ENCODE results near the gene RNF225.

RNF225 gene

GRCh38 chr19:58367698-58368454 is 27.6 kb upstream of the RNF225 start:
- no peak overlapping the region for H4K91ac ChIP-seq (ENCODE audit: low read depth, low read length, poor library complexity)
- H3K27me3 ChIP-seq (ENCODE audit: control insufficient read depth in 3 of 3, insufficient read depth in 3 of 3, low read depth in 1 of 3, low read length in 3 of 3): no peaks in the 10 kb centered on the region
- H3K79me1 ChIP-seq (ENCODE audit: low read depth, low read length): peaks cover 5% of the 10 kb centered on the region
- H3K36me3 ChIP-seq (replicated peaks in 1 of 2; ENCODE audit: control insufficient read depth in 2 of 2, insufficient read depth in 2 of 2, low read length in 2 of 2): peaks cover 8 to 17% of the 10 kb centered on the region in 2 donors
- H3K23ac ChIP-seq (ENCODE audit: low read depth, low read length, poor library complexity): peak overlapping the region; percentile 31
- DNase-seq (ENCODE audit: low spot score): no peak
- H3K18ac ChIP-seq (ENCODE audit: low read length): no peak overlapping the region
- no peak overlapping the region for H2BK12ac ChIP-seq (ENCODE audit: low read length)
- no peak overlapping the region for H2BK15ac ChIP-seq (ENCODE audit: low read length)
- no peak overlapping the region for H4K8ac ChIP-seq (ENCODE audit: low read depth, low read length)
- no peak overlapping the region for H3K27ac ChIP-seq (replicated peaks; ENCODE audit: low read length)
- no peak overlapping the region for H2BK120ac ChIP-seq (ENCODE audit: low read depth, low read length)
- H3K9ac ChIP-seq (ENCODE audit: low read depth, low read length, poor library complexity): no peak overlapping the region
- no peak overlapping the region for H3K4me3 ChIP-seq (ENCODE audit: low read length in 2 of 2)
- H3K14ac ChIP-seq (ENCODE audit: low read length): no peak overlapping the region
- H2AK5ac ChIP-seq (ENCODE audit: low read depth, low read length): no peak overlapping the region
- H3K4me2 ChIP-seq (ENCODE audit: insufficient read depth, low read length, poor library complexity, severe bottlenecking): no peak overlapping the region
- no peak overlapping the region for H2AFZ ChIP-seq (ENCODE audit: low read length)
- H3K4me1 ChIP-seq (ENCODE audit: control insufficient read depth in 2 of 2, insufficient read depth in 1 of 2, low read depth in 1 of 2, low read length in 2 of 2): no peaks in the 10 kb centered on the region
- H3K9me3 ChIP-seq (replicated peaks in 1 of 2; ENCODE audit: control insufficient read depth in 2 of 2, insufficient read depth in 1 of 2, low read depth in 1 of 2, low read length in 2 of 2): no peaks in the 10 kb centered on the region
- no peak overlapping the region for H3K4ac ChIP-seq (ENCODE audit: low read length)
- no peak overlapping the region for H2BK5ac ChIP-seq (ENCODE audit: low read length)
- no CpG with 5 or more reads among the region's 106 CpGs for WGBS, 2 donors (ENCODE audit: extremely low coverage in 2 of 2, insufficient read length in 2 of 2, insufficient replicate concordance in 1 of 2)

- Histone ChIP-seq H3K36me3 (replicated peaks in 1 of 2; ENCODE audit: control insufficient read depth in 2 of 2, insufficient read depth in 2 of 2, low read length in 2 of 2) (peaks cover 8 to 17% of the 10 kb centered on the region in 2 donors), H3K18ac (ENCODE audit: low read length) (no peak overlapping the region), H3K27ac (replicated peaks; ENCODE audit: low read length) (no peak overlapping the region), H3K9me3 (replicated peaks in 1 of 2; ENCODE audit: control insufficient read depth in 2 of 2, insufficient read depth in 1 of 2, low read depth in 1 of 2, low read length in 2 of 2) (no peaks in the 10 kb centered on the region), H3K4me1 (ENCODE audit: control insufficient read depth in 2 of 2, insufficient read depth in 1 of 2, low read depth in 1 of 2, low read length in 2 of 2) (no peaks in the 10 kb centered on the region), H3K4me3 (ENCODE audit: low read length in 2 of 2) (no peak overlapping the region), H2BK120ac (ENCODE audit: low read depth, low read length) (no peak overlapping the region), H3K4me2 (ENCODE audit: insufficient read depth, low read length, poor library complexity, severe bottlenecking) (no peak overlapping the region), H2AFZ (ENCODE audit: low read length) (no peak overlapping the region), H2BK5ac (ENCODE audit: low read length) (no peak overlapping the region), H2BK15ac (ENCODE audit: low read length) (no peak overlapping the region), H3K9ac (ENCODE audit: low read depth, low read length, poor library complexity) (no peak overlapping the region), H2AK5ac (ENCODE audit: low read depth, low read length) (no peak overlapping the region), H2BK12ac (ENCODE audit: low read length) (no peak overlapping the region), H3K79me1 (ENCODE audit: low read depth, low read length) (peaks cover 5% of the 10 kb centered on the region), H3K4ac (ENCODE audit: low read length) (no peak overlapping the region), H3K27me3 (ENCODE audit: control insufficient read depth in 3 of 3, insufficient read depth in 3 of 3, low read depth in 1 of 3, low read length in 3 of 3) (no peaks in the 10 kb centered on the region), H3K14ac (ENCODE audit: low read length) (no peak overlapping the region), H3K23ac (ENCODE audit: low read depth, low read length, poor library complexity) (no peak overlapping the region), H4K91ac (ENCODE audit: low read depth, low read length, poor library complexity) (no peak overlapping the region), H4K8ac (ENCODE audit: low read depth, low read length) (no peak overlapping the region)
- WGBS, 2 donors (ENCODE audit: extremely low coverage in 2 of 2, insufficient read length in 2 of 2, insufficient replicate concordance in 1 of 2): no CpG with 5 or more reads among the region's 68 CpGs
- DNase-seq (ENCODE audit: low spot score): no peak
Measured at GRCh38 chr19:58368561-58369360, 26.7 kb upstream of the RNF225 start.

GRCh38 chr19:58372311-58373133 is 22.9 kb upstream of the RNF225 start:
- Histone ChIP-seq H2BK12ac (ENCODE audit: low read length) (no peak overlapping the region), H2AFZ (ENCODE audit: low read length) (no peak overlapping the region), H3K4me3 (ENCODE audit: low read length in 2 of 2) (peak overlapping the region in 1 of 2 donors; percentile 23), H4K8ac (ENCODE audit: low read depth, low read length) (no peak overlapping the region), H3K79me1 (ENCODE audit: low read depth, low read length) (peaks cover 1% of the 10 kb centered on the region), H2BK120ac (ENCODE audit: low read depth, low read length) (no peak overlapping the region), H2AK5ac (ENCODE audit: low read depth, low read length) (no peak overlapping the region), H2BK5ac (ENCODE audit: low read length) (peak overlapping the region; percentile 84), H3K27me3 (ENCODE audit: control insufficient read depth in 3 of 3, insufficient read depth in 3 of 3, low read depth in 1 of 3, low read length in 3 of 3) (no peaks in the 10 kb centered on the region), H3K36me3 (replicated peaks in 1 of 2; ENCODE audit: control insufficient read depth in 2 of 2, insufficient read depth in 2 of 2, low read length in 2 of 2) (peaks cover 3 to 8% of the 10 kb centered on the region in 2 donors), H3K9ac (ENCODE audit: low read depth, low read length, poor library complexity) (no peak overlapping the region), H3K27ac (replicated peaks; ENCODE audit: low read length) (no peak overlapping the region), H4K91ac (ENCODE audit: low read depth, low read length, poor library complexity) (no peak overlapping the region), H3K4ac (ENCODE audit: low read length) (no peak overlapping the region), H3K18ac (ENCODE audit: low read length) (no peak overlapping the region), H3K4me2 (ENCODE audit: insufficient read depth, low read length, poor library complexity, severe bottlenecking) (no peak overlapping the region), H3K4me1 (ENCODE audit: control insufficient read depth in 2 of 2, insufficient read depth in 1 of 2, low read depth in 1 of 2, low read length in 2 of 2) (no peaks in the 10 kb centered on the region), H3K23ac (ENCODE audit: low read depth, low read length, poor library complexity) (no peak overlapping the region), H3K9me3 (replicated peaks in 1 of 2; ENCODE audit: control insufficient read depth in 2 of 2, insufficient read depth in 1 of 2, low read depth in 1 of 2, low read length in 2 of 2) (no peaks in the 10 kb centered on the region), H2BK15ac (ENCODE audit: low read length) (no peak overlapping the region), H3K14ac (ENCODE audit: low read length) (no peak overlapping the region)
- WGBS, 2 donors (ENCODE audit: extremely low coverage in 2 of 2, insufficient read length in 2 of 2, insufficient replicate concordance in 1 of 2): no CpG with 5 or more reads among the region's 15 CpGs
- no peak for DNase-seq (ENCODE audit: low spot score)
